KOPT-K1 (cell line): ENCODE data around the gene PPIE.
"Not testable (repeated sequence)": the region's sequence is repeated elsewhere in the genome, so short reads cannot be mapped to it uniquely, and the experiment has no call there.

ENCODE experiments used
- H3K27ac ChIP-seq: fragments of 200-600 bp; sonication (generic); 2 replicates; pipeline ENCODE4 v1.5.1; 2016; ENCODE audit warnings: antibody characterized with exemption, mild to moderate bottlenecking, low read depth, low read length; ENCODE audit not compliant: poor library complexity, severe bottlenecking
- H3K36me3 ChIP-seq: fragments of 200-600 bp; sonication (generic); 2 replicates; pipeline ENCODE4 v1.5.1; 2017; ENCODE audit warnings: antibody characterized with exemption, mild to moderate bottlenecking, low read length, moderate library complexity; ENCODE audit not compliant: insufficient read depth
- H3K9me3 ChIP-seq: fragments of 200-600 bp; sonication (generic); 2 replicates; pipeline ENCODE4 v1.5.1; 2017; ENCODE audit warnings: antibody characterized with exemption, low read length, mild to moderate bottlenecking; ENCODE audit not compliant: insufficient read depth, poor library complexity, severe bottlenecking

PPIE gene

GRCh38 chr1:39788758-39789570 is 50.3 kb downstream of the PPIE start, which contains the start of gene BMP8B:
BMP8B (minus strand) TSS chr1:39788865; CDS start chr1:39788485, 380 bp downstream.
- Histone ChIP-seq H3K27ac (no peak within 1 kb of the TSS), H3K9me3 (no peaks in the 10 kb centered on the region), H3K36me3 (no peaks in the 10 kb centered on the region)

- H3K36me3 ChIP-seq = no peaks in the 10 kb centered on the region
- no peak overlapping the region for H3K27ac ChIP-seq
- no peaks in the 10 kb centered on the region for H3K9me3 ChIP-seq
Measured at GRCh38 chr1:39789571-39790110, 51.0 kb downstream of the PPIE start.

DNA sequence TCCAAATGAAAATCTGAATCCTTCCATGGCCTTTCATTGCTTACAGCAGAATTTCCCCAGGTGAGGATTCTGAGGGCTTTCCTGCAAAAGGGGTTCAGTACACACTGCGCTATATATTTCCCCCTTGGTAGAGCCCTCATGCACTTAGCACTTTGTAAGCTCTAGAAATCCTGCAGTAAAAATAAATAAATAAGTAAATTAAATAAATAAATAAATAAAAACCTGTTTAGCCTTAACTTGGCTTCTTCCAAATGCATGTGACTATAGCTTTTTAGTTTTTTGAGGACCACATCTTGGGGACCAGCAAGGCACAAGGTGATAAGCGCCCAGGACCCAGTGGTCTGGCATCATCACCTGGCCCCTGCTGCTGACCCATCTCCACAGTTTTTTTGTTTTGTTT is 53.2 kb downstream of the PPIE start:
- H3K36me3 ChIP-seq = no peaks in the 10 kb centered on the region
- H3K27ac ChIP-seq = no peak overlapping the region
- no peaks in the 10 kb centered on the region for H3K9me3 ChIP-seq

DNA sequence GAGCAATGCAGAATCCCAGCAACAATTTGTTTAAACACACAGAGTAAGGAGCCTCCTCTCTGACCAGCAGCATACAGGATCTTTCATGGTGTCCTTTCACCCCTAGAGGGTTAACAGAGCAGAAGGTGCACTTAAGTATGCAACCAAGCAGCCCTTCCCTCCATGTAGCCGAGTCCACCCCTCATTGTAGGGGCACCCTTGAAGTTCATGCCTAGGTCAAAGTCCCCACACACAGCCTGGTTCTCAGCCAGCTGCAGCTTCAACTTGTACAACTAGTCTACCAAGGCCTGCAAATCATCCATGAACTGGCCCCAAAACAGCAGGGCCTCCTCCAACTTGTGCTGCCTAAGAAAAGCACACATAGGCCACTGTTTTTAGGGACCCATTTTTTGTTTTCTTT is 57.0 kb downstream of the PPIE start:
- Histone ChIP-seq H3K27ac (no peak overlapping the region), H3K9me3 (no peaks in the 10 kb centered on the region), H3K36me3 (no peaks in the 10 kb centered on the region)

DNA sequence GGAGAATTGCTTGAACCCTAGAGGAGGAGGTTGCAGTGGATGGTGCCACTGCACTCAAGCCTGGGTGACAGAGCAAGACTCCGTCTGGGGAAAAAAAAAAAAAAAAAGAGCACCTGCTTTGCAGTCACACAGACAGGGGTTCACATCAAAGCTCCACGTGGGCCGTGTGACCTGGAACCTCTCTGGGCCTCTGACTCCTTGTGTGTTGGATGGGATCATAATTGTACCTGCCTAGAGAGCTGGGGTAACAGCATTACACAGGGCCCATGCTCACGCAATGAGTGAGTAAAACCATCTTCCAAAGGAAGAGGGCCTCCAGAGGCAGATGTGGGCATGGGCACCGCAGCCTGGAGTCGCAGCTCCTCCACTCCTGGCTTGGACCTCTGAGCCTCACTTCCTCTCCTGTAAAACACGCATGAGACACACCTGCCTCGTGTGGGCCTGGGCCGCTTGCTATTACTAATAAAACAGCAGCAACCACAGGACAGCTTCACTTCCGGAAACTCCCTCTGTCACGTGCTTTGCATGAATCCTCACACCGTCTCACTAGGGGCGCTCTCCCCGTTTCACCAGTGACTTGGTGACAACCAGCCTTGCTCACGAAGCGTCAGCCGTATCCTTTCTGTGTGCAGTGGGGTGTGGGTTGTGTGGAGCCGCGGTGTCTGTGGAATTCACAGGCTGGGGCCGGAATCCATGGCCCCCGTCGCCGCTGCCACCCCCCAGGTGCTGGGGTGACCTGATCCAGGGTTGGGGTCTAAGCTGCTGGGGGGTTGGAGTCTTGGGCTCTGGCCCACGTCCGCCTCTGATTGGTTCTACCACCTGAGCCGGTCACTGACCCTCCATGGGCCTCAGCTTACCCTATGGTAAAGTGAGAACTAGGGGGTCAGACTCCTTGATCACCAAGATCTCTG is 60.4 kb downstream of the PPIE start:
- not testable (repeated sequence) for H3K9me3 ChIP-seq, H3K36me3 ChIP-seq
- peak overlapping the region; percentile 50 for H3K27ac ChIP-seq

GRCh38 chr1:39799770-39800470 is 61.2 kb downstream of the PPIE start:
- Histone ChIP-seq H3K9me3 (no peaks in the 10 kb centered on the region), H3K36me3 (no peaks in the 10 kb centered on the region), H3K27ac (no peak overlapping the region)

DNA sequence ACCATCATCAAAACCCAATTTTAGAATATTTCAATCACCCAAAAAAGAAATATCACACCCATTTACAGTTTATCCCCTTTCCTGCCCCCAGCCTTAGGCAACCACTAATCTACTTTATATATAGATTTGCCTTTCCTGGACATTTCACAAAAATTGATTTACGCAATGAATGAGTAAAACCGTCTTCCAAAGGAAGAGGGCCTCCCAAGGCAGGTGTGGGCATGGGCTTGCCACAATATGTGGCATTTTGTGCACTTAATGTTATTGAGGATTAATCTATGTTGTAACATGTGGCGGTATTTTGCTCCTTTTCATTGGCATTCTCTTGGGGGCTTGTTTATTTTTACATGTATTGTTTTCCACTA is 61.8 kb downstream of the PPIE start:
- H3K36me3 ChIP-seq = no peaks in the 10 kb centered on the region
- H3K9me3 ChIP-seq = peaks cover 2% of the 10 kb centered on the region
- no peak overlapping the region for H3K27ac ChIP-seq

DNA sequence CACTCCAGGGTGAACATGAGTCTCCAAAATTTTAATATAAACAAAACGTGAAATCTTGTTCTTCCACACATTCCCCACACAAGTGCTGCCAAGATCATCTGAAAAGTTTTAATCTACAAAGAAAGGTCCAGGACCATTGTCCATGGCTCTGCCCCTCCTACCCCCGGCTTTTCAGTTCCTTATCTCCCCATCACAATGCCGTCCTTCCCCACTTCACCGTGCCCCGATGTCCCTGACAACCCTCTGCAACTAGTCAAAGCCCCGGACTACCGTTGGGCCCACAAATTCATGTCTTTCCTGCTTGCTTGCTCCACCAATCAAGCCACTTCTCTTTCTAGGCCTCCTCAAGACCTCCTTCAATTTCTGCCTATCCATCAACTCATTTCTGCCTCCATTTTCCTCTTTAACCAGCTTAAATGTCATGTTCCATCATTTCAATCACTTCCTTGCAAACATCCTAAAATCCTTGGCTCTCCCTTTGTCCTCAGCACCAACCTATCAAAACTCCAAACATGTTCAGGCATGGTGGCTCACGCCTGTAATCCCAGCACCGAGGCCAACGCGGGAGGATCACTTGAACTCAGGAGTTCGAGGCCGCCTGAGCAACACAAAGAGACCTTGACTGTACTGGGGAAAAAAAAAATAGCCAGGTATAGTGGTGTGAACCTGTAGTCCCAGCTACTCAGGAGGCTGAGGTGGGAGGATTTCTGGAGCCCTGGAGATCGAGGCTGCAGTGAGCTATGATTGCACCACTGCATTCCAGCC is 64.0 kb downstream of the PPIE start:
- Histone ChIP-seq H3K27ac (no peak overlapping the region), H3K9me3 (peaks cover 7% of the 10 kb centered on the region), H3K36me3 (no peaks in the 10 kb centered on the region)

- no peak overlapping the region for H3K27ac ChIP-seq
- peaks cover 7% of the 10 kb centered on the region for H3K9me3 ChIP-seq
- H3K36me3 ChIP-seq = no peaks in the 10 kb centered on the region
Measured at GRCh38 chr1:39805385-39805784, 66.7 kb downstream of the PPIE start.

GRCh38 chr1:39808784-39809517 is 70.3 kb downstream of the PPIE start:
- H3K9me3 ChIP-seq = peaks cover 7% of the 10 kb centered on the region
- H3K27ac ChIP-seq = no peak overlapping the region
- H3K36me3 ChIP-seq = no peaks in the 10 kb centered on the region

- Histone ChIP-seq H3K36me3 (no peaks in the 10 kb centered on the region), H3K9me3 (no peaks in the 10 kb centered on the region), H3K27ac (no peak overlapping the region)
Measured at GRCh38 chr1:39812913-39813312, 74.2 kb downstream of the PPIE start.
